NCI-H2227 (cell line): ENCODE results near the gene PITPNM3.

Experiments
- DNase-seq: peaks from one replicate; lab custom pipeline; 2025; ENCODE audit not compliant: unreplicated experiment; lab: John Stamatoyannopoulos, UW

PITPNM3 gene

GRCh38 chr17:6449307-6449706 is 107.0 kb downstream of the PITPNM3 start:
- no peak for DNase-seq

DNA sequence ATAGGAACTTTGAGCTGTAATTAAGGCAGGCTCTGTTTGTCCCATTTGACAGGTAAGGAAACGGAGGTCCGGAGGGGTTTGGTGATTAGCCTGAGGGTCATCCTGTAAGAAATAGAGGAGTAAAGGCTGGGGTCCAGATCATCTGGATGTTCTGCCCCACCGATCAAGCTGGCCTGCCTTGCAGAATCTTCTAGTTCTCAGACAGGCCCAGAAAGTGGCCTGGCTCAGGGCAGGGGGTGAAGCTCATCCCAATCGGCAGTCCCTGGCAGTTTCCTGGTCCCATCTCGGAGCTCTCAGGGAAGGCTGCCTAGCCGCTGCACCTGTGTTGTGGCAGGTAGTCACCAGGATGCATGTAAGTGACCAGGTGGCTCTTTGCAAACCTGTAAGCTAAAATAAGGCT is 107.9 kb downstream of the PITPNM3 start:
- no peak for DNase-seq

- DNase-seq = no peak
Measured at GRCh38 chr17:6446516-6447100, 109.7 kb downstream of the PITPNM3 start.

DNA sequence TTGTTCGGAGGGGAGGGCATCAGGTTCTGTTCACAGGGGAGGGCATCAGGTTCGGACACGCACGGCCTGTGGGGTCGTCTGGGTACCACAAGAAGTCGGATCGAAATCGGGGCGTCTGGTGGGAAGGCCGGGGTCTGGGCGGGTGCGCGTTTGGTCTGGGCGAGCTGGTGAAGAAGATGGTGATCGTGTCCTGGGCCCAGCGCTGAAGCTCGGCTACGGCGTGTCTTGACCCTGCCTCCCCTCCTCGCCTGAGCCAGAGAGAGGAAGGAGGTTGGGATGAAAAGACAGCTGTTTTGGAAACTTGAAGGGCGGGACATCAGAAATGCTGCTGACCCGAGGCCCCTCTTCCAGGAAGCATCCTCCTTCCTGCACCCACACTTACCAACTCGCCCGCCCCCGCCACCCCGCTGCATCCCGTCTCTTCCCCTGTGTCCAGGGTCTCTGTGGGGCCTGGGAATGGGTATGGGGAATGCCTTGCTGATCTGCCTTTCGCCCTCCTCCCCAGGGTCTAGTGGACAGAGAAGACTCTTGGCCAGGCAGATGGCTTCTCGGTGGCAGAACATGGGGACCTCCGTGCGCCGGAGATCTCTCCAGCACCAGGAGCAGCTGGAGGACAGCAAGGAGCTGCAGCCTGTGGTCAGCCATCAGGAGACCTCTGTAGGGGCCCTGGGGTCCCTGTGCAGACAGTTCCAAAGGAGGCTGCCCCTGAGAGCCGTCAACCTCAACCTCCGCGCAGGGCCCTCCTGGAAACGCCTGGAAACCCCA is 111.6 kb downstream of the PITPNM3 start:
- DNase-seq = no peak

GRCh38 chr17:6443692-6444570 is 112.4 kb downstream of the PITPNM3 start, which contains the start of gene PIMREG:
PIMREG (plus strand) TSS chr17:6444455; CDS start chr17:6445111, 656 bp downstream.
- DNase-seq = peak; percentile 95

GRCh38 chr17:6442775-6443174 is 113.6 kb downstream of the PITPNM3 start:
- no peak for DNase-seq

- peak; percentile 67 for DNase-seq
Measured at GRCh38 chr17:6439951-6440350, 116.4 kb downstream of the PITPNM3 start.

- DNase-seq = no peak
Measured at GRCh38 chr17:6437956-6438355, 118.4 kb downstream of the PITPNM3 start.

GRCh38 chr17:6437466-6437865 is 118.9 kb downstream of the PITPNM3 start:
- no peak for DNase-seq

- peak; percentile 71 for DNase-seq
Measured at GRCh38 chr17:6435968-6436367, 120.4 kb downstream of the PITPNM3 start.

- no peak for DNase-seq
Measured at GRCh38 chr17:6435051-6435450, 121.3 kb downstream of the PITPNM3 start, which contains the start of gene AIPL1. AIPL1 (minus strand) TSS chr17:6435121; CDS start chr17:6435104, 17 bp downstream.

GRCh38 chr17:6430769-6431168 is 125.6 kb downstream of the PITPNM3 start:
- DNase-seq = no peak

DNA sequence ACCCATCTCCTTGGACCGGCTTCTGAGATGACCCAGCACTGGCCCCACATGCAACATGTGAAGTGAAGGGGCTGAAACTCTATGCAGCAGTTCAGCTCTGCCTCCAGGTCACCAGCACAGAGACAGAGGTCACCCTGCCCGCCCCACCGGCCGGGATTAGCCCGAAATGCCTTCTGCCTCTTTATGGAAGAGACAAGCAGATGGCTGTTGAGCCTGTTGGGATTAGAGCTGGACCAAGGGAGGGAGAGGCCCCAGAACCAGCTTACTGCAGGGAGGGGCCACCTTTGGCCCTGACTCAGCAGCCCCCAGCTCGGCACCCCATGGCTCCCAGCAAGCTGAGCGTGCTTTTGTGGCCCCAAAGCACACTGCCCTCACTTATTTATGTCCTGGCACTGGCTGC is 127.1 kb downstream of the PITPNM3 start:
- no peak for DNase-seq

GRCh38 chr17:6428207-6428965 is 128.0 kb downstream of the PITPNM3 start:
- no peak for DNase-seq

DNA sequence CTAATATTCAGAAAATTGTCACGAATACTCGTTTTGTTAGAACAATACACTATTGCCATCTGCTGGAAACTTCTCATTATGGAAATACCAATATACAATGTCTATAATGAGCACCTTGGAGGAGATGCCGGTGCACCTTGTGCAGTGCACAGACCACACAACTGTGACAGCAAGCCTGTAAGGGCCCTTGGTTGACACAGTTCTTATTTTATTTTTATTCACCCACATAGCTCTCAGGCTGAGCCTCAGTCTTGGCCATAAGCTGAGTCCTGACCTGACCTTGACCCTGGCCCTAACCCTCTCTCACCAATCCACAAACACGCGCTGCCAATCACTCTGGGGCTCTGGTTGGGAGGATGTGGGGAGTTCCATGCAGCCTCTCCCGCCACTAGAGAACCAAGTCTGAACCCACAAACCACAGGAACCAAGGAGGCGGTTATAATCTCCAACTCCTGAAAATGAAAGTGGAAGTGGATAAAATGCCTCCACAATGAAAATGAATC is 129.0 kb downstream of the PITPNM3 start:
- DNase-seq = no peak

GRCh38 chr17:6426356-6427101 is 129.8 kb downstream of the PITPNM3 start:
- DNase-seq = no peak

DNA sequence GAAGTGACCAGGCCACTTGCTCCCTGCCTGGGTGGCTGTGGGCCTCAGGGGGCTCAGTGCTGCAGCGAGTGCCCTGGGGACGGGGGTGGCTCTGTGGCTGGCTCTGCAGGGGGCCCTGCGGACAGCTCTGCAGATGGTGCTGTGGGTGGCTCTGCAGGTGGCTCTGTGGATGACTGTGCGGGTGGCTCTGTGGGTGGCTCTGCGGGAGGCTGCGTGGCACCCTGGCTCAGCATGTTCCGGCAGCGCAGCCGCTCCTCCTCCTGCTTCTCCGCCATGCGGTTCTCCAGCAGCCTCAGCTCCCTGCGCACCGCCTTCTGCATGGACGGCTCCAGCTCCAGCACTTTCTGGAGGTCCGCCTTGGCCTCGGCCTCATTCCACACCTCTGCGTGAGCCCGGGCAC is 130.9 kb downstream of the PITPNM3 start:
- no peak for DNase-seq

- no peak for DNase-seq
Measured at GRCh38 chr17:6423931-6424330, 132.4 kb downstream of the PITPNM3 start.

GRCh38 chr17:6422654-6423241 is 133.6 kb downstream of the PITPNM3 start:
- no peak for DNase-seq
